HEK293 (cell line): ENCODE results near the gene STK11.
"Not testable (repeated sequence)": the region's sequence is repeated elsewhere in the genome, so short reads cannot be mapped to it uniquely, and the experiment has no call there.

Experiments used
- CTCF ChIA-PET: fragments of 350-600 bp; formaldehyde crosslinking; extraction: SDS; loops from one replicate; lab custom pipeline; 2021; ENCODE audit warnings: antibody characterized with exemption; lab: Yijun Ruan, JAX
- POLR2A ChIA-PET: fragments of 300-600 bp; formaldehyde crosslinking; extraction: SDS; loops from one replicate; lab custom pipeline; 2020; ENCODE audit warnings: antibody characterized with exemption, inconsistent platforms; lab: Yijun Ruan, JAX
- H3K27ac ChIP-seq: fragments of 200-500 bp; sonication (Bioruptor generic); 2 replicates; pipeline ENCODE4 v1.5.1; 2014; ENCODE audit warnings: low read depth, low read length, control low read depth, inconsistent platforms; ENCODE audit errors: extremely low read depth
- H3K36me3 ChIP-seq, 2 experiments: fragments of 200-500 bp in 1 of 2; sonication (Bioruptor generic) in 1 of 2; 1 replicate in 1 of 2; 2 replicates in 1 of 2; pipeline ENCODE4 v1.5.1; 2014 to 2017; ENCODE audit warnings: inconsistent platforms in 2 of 2, low read length in 2 of 2; ENCODE audit not compliant: control insufficient read depth in 2 of 2, insufficient read depth in 1 of 2
- H3K4me1 ChIP-seq: fragments of 200-500 bp; sonication (Bioruptor generic); 2 replicates; pipeline ENCODE4 v1.5.1; 2014; ENCODE audit warnings: mild to moderate bottlenecking, low read length, inconsistent platforms; ENCODE audit not compliant: control insufficient read depth, insufficient read depth
- H3K4me3 ChIP-seq: 2 replicates; pipeline ENCODE4 v1.5.1; 2011; ENCODE audit warnings: low read depth, mild to moderate bottlenecking, control low read depth, low read length, moderate library complexity
- H3K9me3 ChIP-seq: fragments of 200-500 bp; sonication (Bioruptor generic); 2 replicates; pipeline ENCODE4 v1.5.1; 2014; ENCODE audit warnings: low read depth, low read length, inconsistent platforms; ENCODE audit not compliant: control insufficient read depth, insufficient read depth
- ATF2 ChIP-seq: fragments of 450-650 bp; formaldehyde crosslinking; IDR thresholded peaks from 2 replicates; pipeline ENCODE4 v1.5.1; 2016; ENCODE audit warnings: missing biosample characterization, missing genetic modification characterization, low read depth
- BCL11A ChIP-seq: fragments of 450-650 bp; formaldehyde crosslinking; IDR thresholded peaks from 2 replicates; pipeline ENCODE4 v1.5.1; 2016; ENCODE audit warnings: low read depth, missing biosample characterization, missing genetic modification characterization
- BCL11B ChIP-seq: fragments of 450-650 bp; formaldehyde crosslinking; IDR thresholded peaks from 2 replicates; pipeline ENCODE4 v1.5.1; 2016; ENCODE audit warnings: low read depth, missing biosample characterization, missing genetic modification characterization
- CTCF ChIP-seq: fragments of 450-650 bp; formaldehyde crosslinking; IDR thresholded peaks from 2 replicates; pipeline ENCODE4 v1.5.1; 2016; ENCODE audit warnings: missing biosample characterization, missing genetic modification characterization
- GLIS1 ChIP-seq: fragments of 450-650 bp; formaldehyde crosslinking; IDR thresholded peaks from 2 replicates; pipeline ENCODE4 v1.5.1; 2016; ENCODE audit warnings: missing biosample characterization, missing genetic modification characterization
- GLIS2 ChIP-seq: fragments of 450-650 bp; formaldehyde crosslinking; IDR thresholded peaks from 2 replicates; pipeline ENCODE4 v1.5.1; 2016; ENCODE audit warnings: missing biosample characterization, missing genetic modification characterization
- KLF1 ChIP-seq: fragments of 450-650 bp; formaldehyde crosslinking; IDR thresholded peaks from 2 replicates; pipeline ENCODE4 v1.5.1; 2016; ENCODE audit warnings: missing biosample characterization, missing genetic modification characterization
- KLF8 ChIP-seq: fragments of 450-650 bp; formaldehyde crosslinking; IDR thresholded peaks from 2 replicates; pipeline ENCODE4 v1.5.1; 2016; ENCODE audit warnings: missing biosample characterization, missing genetic modification characterization
- PATZ1 ChIP-seq: fragments of 450-650 bp; formaldehyde crosslinking; IDR thresholded peaks from 2 replicates; pipeline ENCODE4 v1.5.1; 2016; ENCODE audit warnings: missing biosample characterization, missing genetic modification characterization
- PRDM10 ChIP-seq: fragments of 450-650 bp; formaldehyde crosslinking; IDR thresholded peaks from 2 replicates; pipeline ENCODE4 v1.5.1; 2016; ENCODE audit warnings: missing biosample characterization, missing genetic modification characterization
- ZBTB17 ChIP-seq: fragments of 450-650 bp; formaldehyde crosslinking; IDR thresholded peaks from 2 replicates; pipeline ENCODE4 v1.5.1; 2016; ENCODE audit warnings: missing biosample characterization, missing genetic modification characterization
- ZBTB7A ChIP-seq: fragments of 450-650 bp; formaldehyde crosslinking; IDR thresholded peaks from 2 replicates; pipeline ENCODE4 v1.5.1; 2016; ENCODE audit warnings: low read depth, missing biosample characterization, missing genetic modification characterization
- ZBTB8A ChIP-seq: fragments of 450-650 bp; formaldehyde crosslinking; IDR thresholded peaks from 2 replicates; pipeline ENCODE4 v1.5.1; 2016; ENCODE audit warnings: missing biosample characterization, missing genetic modification characterization
- ZFHX2 ChIP-seq: fragments of 450-650 bp; formaldehyde crosslinking; conservative IDR thresholded peaks from 2 replicates; pipeline ENCODE4 v1.5.1; 2016; ENCODE audit warnings: missing biosample characterization, missing genetic modification characterization
- ZNF18 ChIP-seq: fragments of 450-650 bp; formaldehyde crosslinking; IDR thresholded peaks from 2 replicates; pipeline ENCODE4 v1.5.1; 2016; ENCODE audit warnings: missing biosample characterization, missing genetic modification characterization
- ZNF362 ChIP-seq: fragments of 450-650 bp; formaldehyde crosslinking; IDR thresholded peaks from 2 replicates; pipeline ENCODE4 v1.5.1; 2016; ENCODE audit warnings: missing biosample characterization, missing genetic modification characterization
- ZNF600 ChIP-seq: fragments of 450-650 bp; formaldehyde crosslinking; IDR thresholded peaks from 2 replicates; pipeline ENCODE4 v1.5.1; 2016; ENCODE audit warnings: missing biosample characterization, missing genetic modification characterization

Gene STK11

GRCh38 chr19:1245494-1246264 is 40.1 kb downstream of the STK11 start (continued):
- TF ChIP-seq ZNF18 (tag by site-specific recombination) (peak; percentile 81), ZFHX2 (peak; percentile 5), GLIS1 (peak; percentile 37; the same call in 1 of the 2 replicates), ATF2 (tag by site-specific recombination) (no peak)

GRCh38 chr19:1246265-1247087 is 40.9 kb downstream of the STK11 start:
- H3K4me1 ChIP-seq, H3K27ac ChIP-seq, H3K9me3 ChIP-seq, H3K4me3 ChIP-seq: not testable (repeated sequence)
- ChIA-PET CTCF (interaction anchor here (0.6 to 5.5 kb wide), 3 partner anchors 18 to 221 kb away, joined by 3 to 299 read pairs (median 3); partner anchors contain the start of gene CIRBP), POLR2A (interaction anchor here (0.6 to 7.7 kb wide), 3 partner anchors 20 to 575 kb away, joined by 8 to 231 read pairs (median 128); partner anchors contain the start of gene CIRBP)
- peak; percentile 36 for TF ChIP-seq ZBTB8A
- peak; percentile 51 for TF ChIP-seq CTCF (tag by site-specific recombination)
- peak; percentile 77; the same call in 1 of the 2 replicates for TF ChIP-seq ZBTB7A (tag by site-specific recombination)
- peak; percentile 93 for TF ChIP-seq ZNF362 (tag by site-specific recombination)
- TF ChIP-seq ZNF600 (tag by site-specific recombination): peak; percentile 92
- peak; percentile 39; the same call in 1 of the 2 replicates for TF ChIP-seq ZBTB17 (tag by site-specific recombination)
- TF ChIP-seq PRDM10 (tag by site-specific recombination): 0 out of 2 replicates have a peak, but pooled peaks have one; percentile 29
- TF ChIP-seq ZNF18 (tag by site-specific recombination): peak; percentile 67; the same call in 1 of the 2 replicates
- peak; percentile 89 for TF ChIP-seq BCL11A (tag by site-specific recombination)
- TF ChIP-seq PATZ1 (tag by site-specific recombination): peak; percentile 87
- TF ChIP-seq BCL11B (tag by site-specific recombination): 0 out of 2 replicates have a peak, but pooled peaks have one; percentile 44
- peak; percentile 52; the same call in 1 of the 2 replicates for TF ChIP-seq GLIS2 (tag by site-specific recombination)
- TF ChIP-seq KLF1 (tag by site-specific recombination): 0 out of 2 replicates have a peak, but pooled peaks have one; percentile 1
- TF ChIP-seq KLF8 (tag by site-specific recombination): peak; percentile 20; the same call in 1 of the 2 replicates
- H3K36me3 ChIP-seq: peaks cover 0 to 16% of the 10 kb centered on the region in 2 experiments; a peak in 1 of 3 replicates
